ENCODE measurements around the gene PHF21B.

Gene PHF21B

DNA sequence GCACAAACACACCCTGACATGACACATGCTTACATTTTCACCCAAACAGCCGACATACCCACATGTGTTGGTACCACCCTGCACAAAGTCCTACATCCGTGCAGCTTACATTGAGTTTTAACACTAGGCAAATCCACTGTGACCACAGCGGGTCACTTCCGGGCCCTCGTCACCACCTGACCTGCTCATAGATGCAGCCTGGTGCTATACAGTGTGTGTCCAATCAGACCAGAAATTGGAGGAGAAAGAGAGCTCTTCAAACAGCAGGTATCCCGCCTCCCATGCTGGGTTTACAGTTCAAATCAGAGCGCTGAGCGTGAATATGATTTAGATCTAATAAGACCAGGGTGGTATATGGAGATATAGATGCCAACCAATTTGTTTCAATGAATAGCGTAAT, 35.4 kb downstream of the PHF21B start:
- Histone ChIP-seq H3K36me3 (no peaks in the 10 kb centered on the region), H3K9me3 (no peaks in the 10 kb centered on the region), H3K4me1 (no peaks in the 10 kb centered on the region), H3K27ac (no peak overlapping the region), H3K4me3 (no peak overlapping the region), H3K27me3 (peaks cover 0 to 28% of the 10 kb centered on the region in 2 donors)
- intact Hi-C loops (cut with DNase I; ENCODE audit: low total_unique reads): no loop called here
- TF ChIP-seq, protein P1, sequence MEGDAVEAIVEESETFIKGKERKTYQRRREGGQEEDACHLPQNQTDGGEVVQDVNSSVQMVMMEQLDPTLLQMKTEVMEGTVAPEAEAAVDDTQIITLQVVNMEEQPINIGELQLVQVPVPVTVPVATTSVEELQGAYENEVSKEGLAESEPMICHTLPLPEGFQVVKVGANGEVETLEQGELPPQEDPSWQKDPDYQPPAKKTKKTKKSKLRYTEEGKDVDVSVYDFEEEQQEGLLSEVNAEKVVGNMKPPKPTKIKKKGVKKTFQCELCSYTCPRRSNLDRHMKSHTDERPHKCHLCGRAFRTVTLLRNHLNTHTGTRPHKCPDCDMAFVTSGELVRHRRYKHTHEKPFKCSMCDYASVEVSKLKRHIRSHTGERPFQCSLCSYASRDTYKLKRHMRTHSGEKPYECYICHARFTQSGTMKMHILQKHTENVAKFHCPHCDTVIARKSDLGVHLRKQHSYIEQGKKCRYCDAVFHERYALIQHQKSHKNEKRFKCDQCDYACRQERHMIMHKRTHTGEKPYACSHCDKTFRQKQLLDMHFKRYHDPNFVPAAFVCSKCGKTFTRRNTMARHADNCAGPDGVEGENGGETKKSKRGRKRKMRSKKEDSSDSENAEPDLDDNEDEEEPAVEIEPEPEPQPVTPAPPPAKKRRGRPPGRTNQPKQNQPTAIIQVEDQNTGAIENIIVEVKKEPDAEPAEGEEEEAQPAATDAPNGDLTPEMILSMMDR (IDR thresholded peaks at IDR 0.05): no peak
- DNase-seq: no peak

DNA sequence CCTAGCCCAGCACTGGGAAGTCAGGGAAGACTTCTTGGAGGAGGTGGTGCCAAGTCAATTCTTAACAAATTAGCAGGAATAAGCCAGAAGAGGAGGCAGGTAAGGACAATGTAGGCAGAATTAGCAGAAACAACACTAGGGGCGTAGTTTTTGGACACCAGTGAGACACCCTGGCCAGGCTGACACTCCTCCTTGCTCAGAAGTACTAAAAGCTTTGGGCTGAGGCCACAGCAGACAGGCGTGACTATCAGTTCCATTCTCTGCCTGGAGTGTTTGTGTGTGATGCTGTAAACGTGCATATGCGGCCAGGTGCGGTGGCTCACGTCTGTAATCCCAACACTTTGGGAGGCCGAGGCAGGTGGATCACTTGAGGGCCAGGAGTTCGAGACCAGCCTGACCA, 36.0 kb downstream of the PHF21B start:
- intact Hi-C loops (cut with DNase I; ENCODE audit: low total_unique reads): no loop called here

DNA sequence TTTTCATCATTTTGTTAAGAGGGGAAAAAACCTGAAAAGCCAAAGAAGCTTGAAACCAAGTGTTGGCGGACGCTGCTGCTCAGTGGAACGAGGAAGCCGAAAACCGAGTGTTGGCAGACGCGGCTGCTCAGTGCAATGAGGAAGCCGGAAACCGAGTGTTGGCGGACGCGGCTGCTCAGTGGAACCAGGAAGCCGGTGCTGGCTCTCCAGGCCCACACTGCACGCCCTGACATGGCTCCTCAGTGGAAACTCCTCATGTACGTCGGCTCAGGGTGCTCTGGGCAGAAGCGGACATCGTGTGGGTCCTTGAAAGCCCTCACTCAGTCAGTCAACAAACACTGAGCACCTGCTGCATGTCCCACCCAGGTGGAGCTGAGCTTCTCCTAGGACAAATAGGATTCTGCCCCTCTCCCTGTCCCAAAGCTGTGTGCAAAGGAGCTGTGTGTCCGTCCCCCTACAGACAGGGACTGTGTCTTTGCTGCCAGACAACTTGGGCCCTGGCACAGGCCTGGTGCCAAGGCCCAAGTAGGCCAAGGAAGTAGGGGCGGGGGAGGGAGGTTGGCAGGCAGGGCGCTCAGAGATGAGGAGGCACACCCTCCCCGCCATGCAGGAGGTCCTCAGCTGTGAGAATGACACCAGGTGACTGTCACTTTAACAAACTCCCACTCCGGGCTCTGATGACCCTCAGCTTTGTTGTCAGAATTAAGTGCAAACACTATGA, 37.3 kb downstream of the PHF21B start:
- Histone ChIP-seq H3K4me3 (no peak overlapping the region), H3K9me3 (no peaks in the 10 kb centered on the region), H3K4me1 (no peaks in the 10 kb centered on the region), H3K27ac (no peak overlapping the region), H3K27me3 (peaks cover 0 to 19% of the 10 kb centered on the region in 2 donors), H3K36me3 (no peaks in the 10 kb centered on the region)
- intact Hi-C loops (cut with DNase I; ENCODE audit: low total_unique reads): no loop called here
- TF ChIP-seq, protein P1 (IDR thresholded peaks at IDR 0.05): no peak
- DNase-seq: no peak

More for the DNA sequence above, 36.0 kb downstream of the PHF21B start:
- H3K27me3 ChIP-seq: peaks cover 0 to 22% of the 10 kb centered on the region in 2 donors
- DNase-seq: no peak
- H3K9me3 ChIP-seq: no peaks in the 10 kb centered on the region
- no peak overlapping the region for H3K27ac ChIP-seq
- H3K4me3 ChIP-seq: no peak overlapping the region
- TF ChIP-seq, protein P1 (IDR thresholded peaks at IDR 0.05): no peak
- no peaks in the 10 kb centered on the region for H3K4me1 ChIP-seq
- H3K36me3 ChIP-seq: no peaks in the 10 kb centered on the region

DNA sequence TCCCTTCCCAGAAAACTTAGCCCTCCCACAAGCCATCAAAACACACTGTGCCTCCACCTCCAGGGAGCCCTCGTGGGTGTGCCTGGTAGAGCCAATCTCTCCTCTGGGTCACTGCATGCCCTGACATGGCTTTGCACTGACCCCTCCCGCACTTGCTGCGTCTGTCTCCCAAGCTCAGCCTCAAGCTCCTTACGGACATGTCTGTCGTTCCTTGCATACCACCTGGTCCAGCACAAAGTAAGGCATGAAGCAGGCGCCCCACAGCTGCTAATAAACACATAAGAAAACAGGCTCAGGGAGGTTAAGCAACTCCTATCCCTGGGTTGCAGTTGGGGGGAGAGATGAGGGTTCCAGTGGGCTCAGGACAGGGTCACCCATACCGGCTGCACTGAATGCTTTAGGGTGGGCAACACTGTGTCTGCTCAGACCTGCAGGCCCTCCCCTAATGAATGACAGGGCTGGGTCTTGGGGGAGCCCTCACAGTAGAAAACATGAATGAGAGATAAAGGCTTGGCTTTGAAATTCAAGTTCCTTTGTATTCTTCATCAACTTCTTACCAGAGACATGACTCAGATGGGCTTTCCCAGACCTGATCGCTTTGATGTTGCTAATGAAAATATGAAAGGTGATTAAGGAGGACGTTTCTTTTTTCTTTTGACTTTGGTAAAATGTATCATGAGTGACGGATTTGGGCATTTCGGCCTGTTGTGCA, 38.0 kb downstream of the PHF21B start:
- intact Hi-C loops (cut with DNase I; ENCODE audit: low total_unique reads): no loop called here
- Histone ChIP-seq H3K4me1 (no peaks in the 10 kb centered on the region), H3K27me3 (peaks cover 0 to 19% of the 10 kb centered on the region in 2 donors), H3K27ac (no peak overlapping the region), H3K9me3 (no peaks in the 10 kb centered on the region), H3K4me3 (no peak overlapping the region), H3K36me3 (no peaks in the 10 kb centered on the region)
- DNase-seq: no peak
- TF ChIP-seq, protein P1 (IDR thresholded peaks at IDR 0.05): no peak

DNA sequence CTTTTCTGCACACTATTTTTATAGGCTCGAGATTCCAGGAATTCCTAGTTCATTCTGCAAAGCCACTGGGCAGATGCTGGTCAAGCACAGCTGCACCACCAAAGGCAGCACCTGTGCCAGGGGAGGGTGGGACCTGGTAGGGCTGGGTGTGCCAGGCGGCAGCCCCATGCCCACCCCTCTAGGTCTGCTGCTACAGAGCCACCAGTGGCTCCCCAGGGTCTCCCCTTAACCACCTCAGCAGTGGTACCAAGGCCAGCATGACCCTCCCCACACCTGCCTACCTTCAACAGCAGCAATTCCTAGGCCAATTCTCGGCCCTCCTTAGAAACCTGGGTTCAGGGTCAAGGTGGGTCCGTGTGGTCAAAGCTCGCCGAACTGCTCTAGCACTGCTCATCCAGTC, 39.5 kb downstream of the PHF21B start:
- TF ChIP-seq, protein P1 (IDR thresholded peaks at IDR 0.05): no peak
- no peak overlapping the region for H3K27ac ChIP-seq
- DNase-seq: no peak

More for the DNA sequence above, 39.5 kb downstream of the PHF21B start:
- H3K27me3 ChIP-seq: peaks cover 0 to 31% of the 10 kb centered on the region in 2 donors
- intact Hi-C loops (cut with DNase I; ENCODE audit: low total_unique reads): no loop called here
- no peaks in the 10 kb centered on the region for H3K4me1 ChIP-seq
- no peak overlapping the region for H3K4me3 ChIP-seq
- no peaks in the 10 kb centered on the region for H3K36me3 ChIP-seq
- no peaks in the 10 kb centered on the region for H3K9me3 ChIP-seq

Measured in tibial artery (tissue), 4 donors.